GM06990 (cell line): ENCODE results near the gene FAM149B1.

Experiments used
- DNase-seq: peaks from one replicate; pipeline ENCODE4 v3.0.0-alpha.2; 2011; ENCODE audit not compliant: insufficient read length; ENCODE audit errors: extremely low read depth
- H3K27me3 ChIP-seq: replicated peaks from 2 replicates; pipeline ENCODE4 v1.6.0; 2011; ENCODE audit warnings: low read length; ENCODE audit not compliant: control insufficient read depth, insufficient read depth
- H3K36me3 ChIP-seq: 2 replicates; pipeline ENCODE4 v1.5.1; 2011; ENCODE audit warnings: low read length; ENCODE audit not compliant: control insufficient read depth, insufficient read depth
- H3K4me3 ChIP-seq: replicated peaks from 2 replicates; pipeline ENCODE4 v1.5.1; 2011; ENCODE audit warnings: low read depth, mild to moderate bottlenecking, control low read depth, low read length
- CTCF ChIP-seq: IDR thresholded peaks from 2 replicates; pipeline ENCODE4 v1.5.1; 2011; ENCODE audit warnings: low read length, control low read depth, mild to moderate bottlenecking, inconsistent platforms; ENCODE audit not compliant: insufficient read depth, poor library complexity, severe bottlenecking

FAM149B1 gene

GRCh38 chr10:73238990-73239566 is 71.2 kb downstream of the FAM149B1 start:
- Histone ChIP-seq H3K27me3 (no peaks in the 10 kb centered on the region), H3K4me3 (no peak overlapping the region), H3K36me3 (peaks cover 13% of the 10 kb centered on the region)
- no peak for DNase-seq
- no peak for TF ChIP-seq CTCF

GRCh38 chr10:73239908-73240307 is 72.0 kb downstream of the FAM149B1 start:
- Histone ChIP-seq H3K4me3 (no peak overlapping the region), H3K36me3 (peaks cover 13% of the 10 kb centered on the region), H3K27me3 (no peaks in the 10 kb centered on the region)
- TF ChIP-seq CTCF: no peak
- no peak for DNase-seq

GRCh38 chr10:73244866-73245477 is 77.1 kb downstream of the FAM149B1 start:
- DNase-seq: no peak
- Histone ChIP-seq H3K36me3 (peaks cover 6% of the 10 kb centered on the region), H3K27me3 (no peaks in the 10 kb centered on the region), H3K4me3 (peak overlapping the region; percentile 88)
- TF ChIP-seq CTCF: no peak

DNA sequence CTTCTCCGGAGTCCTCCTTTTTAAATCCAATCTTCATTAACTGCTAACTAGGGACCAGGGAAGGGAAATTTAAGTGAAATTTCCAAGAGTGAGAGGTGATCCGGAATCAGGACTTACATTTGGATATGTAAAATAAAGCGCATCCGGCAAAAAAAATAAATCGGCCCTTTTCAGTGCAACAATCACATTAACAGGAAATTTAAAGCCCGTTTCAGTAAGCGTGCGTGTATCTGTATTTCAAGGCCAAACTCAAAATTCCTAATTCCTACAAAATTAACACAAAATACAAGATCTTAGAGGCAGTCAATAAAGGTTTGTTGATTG is 78.4 kb downstream of the FAM149B1 start:
- TF ChIP-seq CTCF: no peak
- H3K4me3 ChIP-seq: peak overlapping the region; percentile 88
- no peak for DNase-seq
- H3K36me3 ChIP-seq: peaks cover 1% of the 10 kb centered on the region
- no peaks in the 10 kb centered on the region for H3K27me3 ChIP-seq

DNA sequence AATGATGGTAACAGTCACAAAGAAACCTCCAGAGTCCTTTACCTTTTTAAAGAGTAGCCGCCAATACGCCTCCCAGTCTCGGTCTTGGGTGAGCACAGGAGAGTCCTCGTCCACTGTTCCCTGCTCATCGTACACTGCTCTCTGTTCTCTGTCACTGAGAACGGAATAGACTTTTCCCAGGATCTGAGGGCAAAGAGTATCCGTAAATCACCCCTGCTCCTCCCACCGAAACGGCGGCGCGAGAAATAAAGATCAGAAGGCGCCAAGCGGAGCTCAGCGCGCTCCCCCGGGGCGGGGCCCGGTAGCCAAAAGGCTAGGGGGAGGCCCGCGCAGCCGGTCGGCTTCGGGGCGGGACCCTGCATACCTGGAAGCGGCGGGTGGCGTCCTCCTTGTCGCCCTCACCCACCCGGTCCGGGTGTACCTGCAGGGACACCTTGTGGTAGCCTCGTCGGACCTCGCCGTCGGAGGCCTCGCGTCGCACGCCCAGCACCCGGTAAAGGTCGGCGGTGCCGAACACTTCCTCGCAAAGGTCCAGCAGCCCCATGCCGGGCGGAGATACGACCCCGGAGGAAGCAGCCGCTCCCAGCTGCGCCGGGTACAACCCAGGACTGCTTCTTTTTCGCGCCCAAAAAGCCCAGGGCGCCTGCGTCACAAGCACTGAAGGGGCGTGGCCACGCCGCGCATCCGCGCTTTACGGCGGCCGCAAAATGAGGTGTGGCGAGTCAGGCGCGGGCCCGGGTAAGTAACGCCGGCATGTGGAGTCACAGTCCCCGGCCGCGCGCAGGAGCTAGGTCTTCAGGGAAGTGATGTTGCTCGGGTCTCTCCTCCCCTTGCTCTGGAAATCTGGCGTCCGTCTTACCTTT is 79.0 kb downstream of the FAM149B1 start, which contains the start of gene DNAJC9:
DNAJC9 (minus strand) TSS at position 610 of the 863 bp plus-strand sequence; CDS start at position 544, 66 bp downstream.
- Histone ChIP-seq H3K36me3 (peaks cover 1% of the 10 kb centered on the region), H3K4me3 (peak within 1 kb of the TSS; percentile 88), H3K27me3 (no peaks in the 10 kb centered on the region)
- no peak for TF ChIP-seq CTCF
- DNase-seq: peak; percentile 98
